ENCODE data around the gene MMRN2. TPM values are rescaled to one million over a fixed set of nuclear protein-coding genes. Genes with fewer than 3 reads are reported as not detected.
A peak's percentile ranks its signal among the peaks of the same experiment; 100 is the strongest.

MMRN2 gene
- polyA plus RNA-seq, 2 of the 4 experiments (the other 2 are of a cell fraction) = 0.35 to 1.1 TPM

DNA sequence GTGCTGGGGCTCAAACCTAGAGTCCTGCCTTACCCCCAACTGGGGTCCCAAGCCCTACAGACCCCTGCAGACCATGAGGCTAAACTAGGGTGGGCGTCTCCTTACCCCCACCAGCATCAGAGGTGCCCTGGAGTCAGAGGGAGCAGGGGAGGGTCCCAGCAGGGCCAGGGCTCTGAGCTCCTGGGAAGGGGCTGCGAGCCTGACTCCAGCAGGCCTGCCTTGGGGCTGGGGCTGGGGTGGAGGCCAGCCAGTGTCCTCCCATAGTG lies 2.3 kb upstream of the MMRN2 start:
- WGBS (ENCODE audit: missing lambda C conversion rate) = no CpG with 5 or more reads among the region's 2 CpGs
- Histone ChIP-seq H3K4me3 (no peak overlapping the region), H3K4me2 (peak overlapping the region; percentile 76), H3K9me3 (no peaks in the 10 kb centered on the region), H3K4me1 (peaks cover 42% of the 10 kb centered on the region), H3K27ac (peak overlapping the region; percentile 68 to 89)
- ATAC-seq (no peak; a peak in 1 of 6 replicates), FAIRE-seq (no peak), DNase-seq (ENCODE audit: low read depth in 1 of 2, low spot score in 1 of 2) (no peak)
- POLR2A ChIA-PET = interaction anchor here (1.2 kb wide), 1 partner anchor 10 kb away, joined by 3 read pairs; no protein-coding TSS in a partner anchor
- TF ChIP-seq, protein P1, sequence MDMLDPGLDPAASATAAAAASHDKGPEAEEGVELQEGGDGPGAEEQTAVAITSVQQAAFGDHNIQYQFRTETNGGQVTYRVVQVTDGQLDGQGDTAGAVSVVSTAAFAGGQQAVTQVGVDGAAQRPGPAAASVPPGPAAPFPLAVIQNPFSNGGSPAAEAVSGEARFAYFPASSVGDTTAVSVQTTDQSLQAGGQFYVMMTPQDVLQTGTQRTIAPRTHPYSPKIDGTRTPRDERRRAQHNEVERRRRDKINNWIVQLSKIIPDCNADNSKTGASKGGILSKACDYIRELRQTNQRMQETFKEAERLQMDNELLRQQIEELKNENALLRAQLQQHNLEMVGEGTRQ (IDR thresholded peaks at IDR 0.05) = no peak
- no peak for TF ChIP-seq SMC3 (IDR thresholded peaks at IDR 0.05)
- no peak for TF ChIP-seq HES2 (IDR thresholded peaks at IDR 0.05)
- no peak for TF ChIP-seq ZSCAN20 (CRISPR knock-in tag; IDR thresholded peaks at IDR 0.05)
- no peak for TF ChIP-seq E2F6 (IDR thresholded peaks at IDR 0.05; ENCODE audit: borderline replicate concordance, low read depth)
- TF ChIP-seq CHD4 (IDR thresholded peaks at IDR 0.05; ENCODE audit: borderline replicate concordance) = no peak
- TF ChIP-seq HEYL (CRISPR knock-in tag; IDR thresholded peaks at IDR 0.05) = no peak
- no peak for TF ChIP-seq ZNF302 (CRISPR knock-in tag; IDR thresholded peaks at IDR 0.05)
- TF ChIP-seq ESRRA (IDR thresholded peaks at IDR 0.05; ENCODE audit: borderline replicate concordance, low read length) = no peak
- TF ChIP-seq RNF2 (IDR thresholded peaks at IDR 0.05; ENCODE audit: borderline replicate concordance, low read depth) = no peak
- no peak for TF ChIP-seq TP53 (CRISPR knock-in tag; IDR thresholded peaks at IDR 0.05)
- TF ChIP-seq, protein P2, sequence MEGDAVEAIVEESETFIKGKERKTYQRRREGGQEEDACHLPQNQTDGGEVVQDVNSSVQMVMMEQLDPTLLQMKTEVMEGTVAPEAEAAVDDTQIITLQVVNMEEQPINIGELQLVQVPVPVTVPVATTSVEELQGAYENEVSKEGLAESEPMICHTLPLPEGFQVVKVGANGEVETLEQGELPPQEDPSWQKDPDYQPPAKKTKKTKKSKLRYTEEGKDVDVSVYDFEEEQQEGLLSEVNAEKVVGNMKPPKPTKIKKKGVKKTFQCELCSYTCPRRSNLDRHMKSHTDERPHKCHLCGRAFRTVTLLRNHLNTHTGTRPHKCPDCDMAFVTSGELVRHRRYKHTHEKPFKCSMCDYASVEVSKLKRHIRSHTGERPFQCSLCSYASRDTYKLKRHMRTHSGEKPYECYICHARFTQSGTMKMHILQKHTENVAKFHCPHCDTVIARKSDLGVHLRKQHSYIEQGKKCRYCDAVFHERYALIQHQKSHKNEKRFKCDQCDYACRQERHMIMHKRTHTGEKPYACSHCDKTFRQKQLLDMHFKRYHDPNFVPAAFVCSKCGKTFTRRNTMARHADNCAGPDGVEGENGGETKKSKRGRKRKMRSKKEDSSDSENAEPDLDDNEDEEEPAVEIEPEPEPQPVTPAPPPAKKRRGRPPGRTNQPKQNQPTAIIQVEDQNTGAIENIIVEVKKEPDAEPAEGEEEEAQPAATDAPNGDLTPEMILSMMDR (IDR thresholded peaks at IDR 0.05) = no peak
- no peak for TF ChIP-seq PHF8 (IDR thresholded peaks at IDR 0.05; ENCODE audit: borderline replicate concordance, low read depth)
- no peak for TF ChIP-seq GATA3 (IDR thresholded peaks at IDR 0.05; ENCODE audit: borderline replicate concordance)
- no peak for TF ChIP-seq FOSL2 (IDR thresholded peaks at IDR 0.05)
- no peak for TF ChIP-seq FOSL2 (CRISPR knock-in tag; IDR thresholded peaks at IDR 0.05)
- TF ChIP-seq PBX3 (IDR thresholded peaks at IDR 0.05) = no peak
- no peak for TF ChIP-seq MAX (IDR thresholded peaks at IDR 0.05)
- no peak for TF ChIP-seq FOXS1 (CRISPR knock-in tag; IDR thresholded peaks at IDR 0.05)
- CTCF ChIA-PET = interaction anchor here (0.8 to 5.6 kb wide), 9 partner anchors 9 to 775 kb away, joined by 3 to 23 read pairs (median 3); partner anchors contain the start of genes ADIRF and SHLD2

GRCh38 chr10:86958901-86959736 lies 1.7 kb upstream of the MMRN2 start:
- 29% methylated on average over 7 of the region's 16 CpGs for WGBS (ENCODE audit: missing lambda C conversion rate)
- H3K27ac ChIP-seq = peak overlapping the region; percentile 68 to 89
- DNase-seq (ENCODE audit: low read depth in 1 of 2, low spot score in 1 of 2) = peak; percentile 63 to 77
- 0 out of 3 replicates have a peak overlapping the region, but pooled peaks have one; percentile 12 for H3K4me3 ChIP-seq
- H3K4me2 ChIP-seq = peak overlapping the region; percentile 76
- CTCF ChIA-PET = interaction anchor here (0.8 to 5.6 kb wide), 7 partner anchors 8 to 776 kb away, joined by 3 to 23 read pairs (median 3); partner anchors contain the start of gene ADIRF
- no peak for FAIRE-seq
- ATAC-seq = peak; percentile 47 to 80; a peak in 4 of 6 replicates
- POLR2A ChIA-PET = interaction anchor here (1.2 kb wide), 1 partner anchor 11 kb away, joined by 3 read pairs; no protein-coding TSS in a partner anchor
- 0 out of 5 replicates have a peak, but pooled peaks of 1 of the 2 experiments have one; percentile 16 for TF ChIP-seq JUN (IDR thresholded peaks at IDR 0.05)
- 0 out of 2 replicates have a peak, but pooled peaks have one; percentile 12 for TF ChIP-seq FOSL2 (IDR thresholded peaks at IDR 0.05)
- peak; percentile 54 for TF ChIP-seq FOSL2 (CRISPR knock-in tag; IDR thresholded peaks at IDR 0.05)
- TF ChIP-seq ZNF302 (CRISPR knock-in tag; IDR thresholded peaks at IDR 0.05) = no peak
- TF ChIP-seq MAX (IDR thresholded peaks at IDR 0.05) = 0 out of 2 replicates have a peak, but pooled peaks have one; percentile 16
- no peaks in the 10 kb centered on the region for H3K9me3 ChIP-seq
- H3K4me1 ChIP-seq = peaks cover 48% of the 10 kb centered on the region
